ENCODE data around the gene TMED10.

DNA sequence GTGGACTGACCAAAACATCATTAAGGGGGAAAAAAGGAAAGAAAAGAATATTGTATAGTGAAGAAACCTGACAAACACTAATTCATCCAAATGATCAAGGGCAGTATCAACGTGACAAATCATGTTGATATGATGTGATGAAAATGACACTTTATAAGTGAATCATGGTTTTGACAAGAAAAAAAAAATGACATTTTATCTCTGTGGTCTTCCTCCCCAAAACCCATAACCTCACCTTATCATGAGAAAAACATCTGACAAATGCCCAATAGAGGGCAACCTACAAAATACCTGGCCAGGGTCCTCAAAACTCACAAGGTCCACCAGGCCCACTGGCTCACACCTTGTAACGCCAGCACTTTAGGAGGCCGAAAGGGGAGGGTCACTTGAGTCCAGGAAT lies 13.8 kb downstream of the TMED10 start:
- no peak for TF ChIP-seq POLR2A (IDR thresholded peaks at IDR 0.05)
- TF ChIP-seq, protein P1, sequence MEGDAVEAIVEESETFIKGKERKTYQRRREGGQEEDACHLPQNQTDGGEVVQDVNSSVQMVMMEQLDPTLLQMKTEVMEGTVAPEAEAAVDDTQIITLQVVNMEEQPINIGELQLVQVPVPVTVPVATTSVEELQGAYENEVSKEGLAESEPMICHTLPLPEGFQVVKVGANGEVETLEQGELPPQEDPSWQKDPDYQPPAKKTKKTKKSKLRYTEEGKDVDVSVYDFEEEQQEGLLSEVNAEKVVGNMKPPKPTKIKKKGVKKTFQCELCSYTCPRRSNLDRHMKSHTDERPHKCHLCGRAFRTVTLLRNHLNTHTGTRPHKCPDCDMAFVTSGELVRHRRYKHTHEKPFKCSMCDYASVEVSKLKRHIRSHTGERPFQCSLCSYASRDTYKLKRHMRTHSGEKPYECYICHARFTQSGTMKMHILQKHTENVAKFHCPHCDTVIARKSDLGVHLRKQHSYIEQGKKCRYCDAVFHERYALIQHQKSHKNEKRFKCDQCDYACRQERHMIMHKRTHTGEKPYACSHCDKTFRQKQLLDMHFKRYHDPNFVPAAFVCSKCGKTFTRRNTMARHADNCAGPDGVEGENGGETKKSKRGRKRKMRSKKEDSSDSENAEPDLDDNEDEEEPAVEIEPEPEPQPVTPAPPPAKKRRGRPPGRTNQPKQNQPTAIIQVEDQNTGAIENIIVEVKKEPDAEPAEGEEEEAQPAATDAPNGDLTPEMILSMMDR (IDR thresholded peaks at IDR 0.05) = no peak
